Central memory CD8-positive, alpha-beta T cell (primary cell): ENCODE data around the gene GSG1L2.

ENCODE experiments used
- ATAC-seq: fragments of 150-1000 bp; cut with Tn5 transposase; replicated peaks from 2 replicates; pipeline ENCODE4 v1.10.0; 2022; ENCODE audit warnings: mild to moderate bottlenecking, moderate FRiP score, moderate number of reproducible peaks; ENCODE audit not compliant: poor library complexity, severe bottlenecking; ENCODE audit errors: extremely low read depth
- DNase-seq, 2 donors: peaks; one replicate each; pipeline ENCODE4 v3.0.0; 2021; ENCODE audit warnings: low spot score in 2 of 2
- H3K27ac Mint-ChIP-seq: one replicate; pipeline ENCODE4 v1.8.0; 2022; ENCODE audit warnings: low read depth, mild to moderate bottlenecking, moderate library complexity, mixed read lengths
- H3K27me3 Mint-ChIP-seq: one replicate; pipeline ENCODE4 v1.8.0; 2022; ENCODE audit warnings: mixed read lengths
- H3K36me3 Mint-ChIP-seq: one replicate; pipeline ENCODE4 v1.8.0; 2022; ENCODE audit warnings: mild to moderate bottlenecking, moderate library complexity, mixed read lengths; ENCODE audit not compliant: insufficient read depth
- H3K4me1 Mint-ChIP-seq: one replicate; pipeline ENCODE4 v1.8.0; 2022; ENCODE audit warnings: mixed read lengths
- H3K4me3 Mint-ChIP-seq: one replicate; pipeline ENCODE4 v1.8.0; 2022; ENCODE audit warnings: mild to moderate bottlenecking, moderate library complexity, mixed read lengths
- H3K9me3 Mint-ChIP-seq: one replicate; pipeline ENCODE4 v1.8.0; 2022; ENCODE audit warnings: mixed read lengths

Gene GSG1L2

DNA sequence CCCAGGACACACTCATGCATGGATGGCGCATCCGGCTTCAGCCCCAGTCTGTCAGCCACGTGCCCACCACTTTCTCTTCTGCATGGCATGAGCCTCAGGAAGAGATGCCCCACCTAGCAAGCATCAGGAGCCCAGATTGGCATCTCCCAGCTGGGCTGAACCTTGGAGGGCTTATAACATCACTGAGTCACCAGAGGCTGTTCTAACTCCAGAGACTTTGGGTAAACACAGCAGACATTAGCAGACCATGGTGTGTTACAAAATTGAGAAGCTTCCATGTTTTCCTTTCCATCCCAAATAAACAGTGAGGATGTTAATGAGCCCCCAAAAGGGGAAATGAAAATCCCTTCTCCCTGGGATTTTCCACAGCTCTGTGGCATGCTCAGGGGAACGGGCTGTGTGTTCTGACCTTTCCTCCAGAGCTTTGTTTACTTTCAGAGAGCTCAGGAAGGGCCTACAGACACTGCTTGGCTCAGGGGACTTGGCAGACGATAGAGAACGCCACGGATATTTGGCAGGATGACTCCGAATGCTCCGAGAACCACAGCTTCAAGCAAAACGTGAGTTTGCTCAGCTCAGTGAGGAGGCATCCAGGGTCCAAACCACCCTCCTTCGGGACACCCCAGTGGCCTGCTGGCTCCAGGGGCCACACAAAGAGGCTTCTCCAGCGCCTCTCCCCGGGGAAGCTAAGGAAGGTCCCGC is 20.3 kb upstream of the GSG1L2 start:
- ATAC-seq (no peak), DNase-seq (no peak)
- H3K4me3 Mint-ChIP-seq = no peak overlapping the region
- peaks cover 58% of the 10 kb centered on the region for H3K27me3 Mint-ChIP-seq
- H3K4me1 Mint-ChIP-seq = no peaks in the 10 kb centered on the region
- H3K9me3 Mint-ChIP-seq = no peaks in the 10 kb centered on the region
- peaks cover 3% of the 10 kb centered on the region for H3K36me3 Mint-ChIP-seq
- H3K27ac Mint-ChIP-seq = no peak overlapping the region

GRCh38 chr17:9839433-9839832 is 17.6 kb upstream of the GSG1L2 start:
- no peaks in the 10 kb centered on the region for H3K4me1 Mint-ChIP-seq
- DNase-seq (no peak), ATAC-seq (no peak)
- H3K9me3 Mint-ChIP-seq = no peaks in the 10 kb centered on the region
- H3K27ac Mint-ChIP-seq = no peak overlapping the region
- H3K36me3 Mint-ChIP-seq = peaks cover 3% of the 10 kb centered on the region
- no peak overlapping the region for H3K4me3 Mint-ChIP-seq
- peaks cover 70% of the 10 kb centered on the region for H3K27me3 Mint-ChIP-seq

- Mint-ChIP-seq H3K4me1 (no peaks in the 10 kb centered on the region), H3K36me3 (peaks cover 5% of the 10 kb centered on the region), H3K27me3 (peaks cover 57% of the 10 kb centered on the region), H3K27ac (no peak overlapping the region), H3K9me3 (no peaks in the 10 kb centered on the region), H3K4me3 (no peak overlapping the region)
- ATAC-seq (no peak), DNase-seq (no peak)
Measured at GRCh38 chr17:9837551-9838471, 15.9 kb upstream of the GSG1L2 start.

GRCh38 chr17:9833922-9834321 is 12.0 kb upstream of the GSG1L2 start:
- Mint-ChIP-seq H3K27me3 (peaks cover 52% of the 10 kb centered on the region), H3K36me3 (peaks cover 5% of the 10 kb centered on the region), H3K4me1 (no peaks in the 10 kb centered on the region), H3K4me3 (no peak overlapping the region), H3K9me3 (no peaks in the 10 kb centered on the region), H3K27ac (no peak overlapping the region)
- no peak for DNase-seq
- no peak for ATAC-seq

DNA sequence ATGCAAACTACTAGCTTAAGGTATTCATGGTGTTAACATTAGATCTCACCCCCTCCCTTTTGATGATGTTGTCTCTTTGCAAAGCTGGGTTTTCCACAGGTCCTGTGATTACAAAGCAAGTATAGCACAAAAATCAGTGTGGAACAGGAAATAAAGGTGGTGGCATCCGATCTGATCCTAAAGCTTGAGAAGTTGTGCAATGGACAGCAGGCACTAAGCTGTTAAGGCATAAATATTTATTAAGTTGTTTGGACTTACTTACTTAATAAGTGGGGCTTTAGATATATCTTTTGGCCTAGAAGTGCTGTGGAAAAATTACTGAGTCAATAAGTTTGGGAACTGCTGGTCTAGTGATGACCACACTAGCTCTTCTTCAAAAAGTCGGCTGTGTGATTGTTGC is 8.8 kb upstream of the GSG1L2 start:
- H3K4me1 Mint-ChIP-seq = no peaks in the 10 kb centered on the region
- no peak overlapping the region for H3K4me3 Mint-ChIP-seq
- H3K36me3 Mint-ChIP-seq = peaks cover 2% of the 10 kb centered on the region
- DNase-seq (no peak), ATAC-seq (no peak)
- H3K27me3 Mint-ChIP-seq = peaks cover 53% of the 10 kb centered on the region
- H3K9me3 Mint-ChIP-seq = no peaks in the 10 kb centered on the region
- H3K27ac Mint-ChIP-seq = no peak overlapping the region

- Mint-ChIP-seq H3K27me3 (peaks cover 67% of the 10 kb centered on the region), H3K36me3 (peaks cover 2% of the 10 kb centered on the region), H3K4me1 (no peaks in the 10 kb centered on the region), H3K9me3 (no peaks in the 10 kb centered on the region), H3K4me3 (no peak overlapping the region), H3K27ac (no peak overlapping the region)
- DNase-seq (no peak), ATAC-seq (no peak)
Measured at GRCh38 chr17:9829343-9829742, 7.5 kb upstream of the GSG1L2 start.

DNA sequence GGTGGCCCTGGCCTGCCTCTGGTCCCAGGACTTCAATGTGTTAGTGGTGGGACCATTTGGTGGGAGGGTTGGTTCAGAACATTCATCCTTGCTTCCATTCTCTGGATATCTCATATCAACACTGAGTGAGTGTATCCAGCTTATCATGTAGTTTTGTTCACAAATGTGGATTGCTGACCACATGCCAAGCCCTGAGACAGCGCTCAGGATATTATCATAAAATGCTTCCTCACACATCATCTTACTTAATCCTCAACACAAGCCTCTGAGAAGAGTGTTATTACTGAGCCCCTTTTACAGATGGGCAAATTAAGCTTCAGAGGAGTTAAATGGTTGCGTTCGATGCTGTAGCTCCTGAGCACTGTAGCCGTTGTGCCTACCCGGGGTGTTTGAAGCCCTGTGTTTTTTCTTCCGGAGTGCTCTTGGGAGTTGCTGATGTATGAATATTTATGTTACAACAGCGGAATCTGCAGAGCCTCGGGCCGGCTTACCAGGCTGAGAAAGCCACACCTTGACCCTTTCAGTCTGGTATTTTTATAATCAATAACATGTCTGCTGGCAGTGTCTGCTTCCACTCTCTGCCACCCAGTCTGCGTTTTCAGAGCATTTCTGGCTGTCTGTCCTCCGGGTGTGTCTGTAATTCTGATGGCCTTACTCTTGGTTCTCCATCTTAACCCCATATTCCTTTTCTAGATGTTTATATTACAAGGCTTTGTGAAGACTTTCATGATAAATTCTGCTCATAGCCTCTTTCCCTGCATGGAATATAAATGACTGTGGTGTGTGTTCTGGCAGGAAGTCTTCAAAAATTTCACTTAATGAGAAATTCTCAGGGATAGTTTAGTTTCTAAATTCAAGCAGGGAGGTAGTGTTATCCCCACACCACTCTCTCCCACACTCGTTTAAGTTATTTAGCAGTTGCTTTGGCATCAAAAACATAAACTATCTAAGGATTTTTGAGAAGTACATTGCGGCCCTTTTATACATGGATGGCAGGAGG is 6.7 kb upstream of the GSG1L2 start:
- no peak overlapping the region for H3K4me3 Mint-ChIP-seq
- DNase-seq (no peak), ATAC-seq (no peak)
- H3K27ac Mint-ChIP-seq = no peak overlapping the region
- H3K4me1 Mint-ChIP-seq = no peaks in the 10 kb centered on the region
- H3K36me3 Mint-ChIP-seq = peaks cover 2% of the 10 kb centered on the region
- no peaks in the 10 kb centered on the region for H3K9me3 Mint-ChIP-seq
- peaks cover 74% of the 10 kb centered on the region for H3K27me3 Mint-ChIP-seq

DNA sequence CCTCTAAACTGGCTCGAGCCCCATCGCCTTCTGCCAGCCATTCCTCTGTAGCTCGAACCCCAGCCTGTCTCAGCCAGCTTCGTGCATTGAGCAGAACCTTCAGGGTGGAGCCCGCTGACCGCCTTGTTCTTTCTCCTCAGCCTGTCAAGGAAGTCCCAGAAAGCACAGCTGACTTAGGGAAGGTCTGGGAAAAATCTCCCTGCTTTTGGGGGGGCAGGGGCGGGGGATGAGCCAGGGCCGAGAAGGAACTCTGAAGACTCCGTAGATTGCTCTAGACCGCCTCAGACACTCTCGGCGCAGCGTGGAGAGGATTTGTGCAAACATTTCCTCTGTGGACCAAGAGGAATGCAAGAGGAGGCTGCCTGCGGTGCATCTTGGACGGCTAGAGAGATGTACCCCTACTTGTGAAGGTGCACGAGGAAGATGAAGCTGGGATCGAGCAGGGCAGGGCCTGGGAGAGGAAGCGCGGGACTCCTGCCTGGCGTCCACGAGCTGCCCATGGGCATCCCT is 3.8 kb upstream of the GSG1L2 start, which contains the start of gene GLP2R:
TSS of gene GLP2R (plus strand) at position 284 of the 510 bp plus-strand sequence. CDS start at position 424, 140 bp downstream.
- no peak for ATAC-seq
- peaks cover 75% of the 10 kb centered on the region for H3K27me3 Mint-ChIP-seq
- H3K27ac Mint-ChIP-seq = no peak within 1 kb of the TSS
- H3K4me1 Mint-ChIP-seq = no peaks in the 10 kb centered on the region
- H3K4me3 Mint-ChIP-seq = no peak within 1 kb of the TSS
- H3K9me3 Mint-ChIP-seq = no peaks in the 10 kb centered on the region
- DNase-seq = no peak
- no peaks in the 10 kb centered on the region for H3K36me3 Mint-ChIP-seq

DNA sequence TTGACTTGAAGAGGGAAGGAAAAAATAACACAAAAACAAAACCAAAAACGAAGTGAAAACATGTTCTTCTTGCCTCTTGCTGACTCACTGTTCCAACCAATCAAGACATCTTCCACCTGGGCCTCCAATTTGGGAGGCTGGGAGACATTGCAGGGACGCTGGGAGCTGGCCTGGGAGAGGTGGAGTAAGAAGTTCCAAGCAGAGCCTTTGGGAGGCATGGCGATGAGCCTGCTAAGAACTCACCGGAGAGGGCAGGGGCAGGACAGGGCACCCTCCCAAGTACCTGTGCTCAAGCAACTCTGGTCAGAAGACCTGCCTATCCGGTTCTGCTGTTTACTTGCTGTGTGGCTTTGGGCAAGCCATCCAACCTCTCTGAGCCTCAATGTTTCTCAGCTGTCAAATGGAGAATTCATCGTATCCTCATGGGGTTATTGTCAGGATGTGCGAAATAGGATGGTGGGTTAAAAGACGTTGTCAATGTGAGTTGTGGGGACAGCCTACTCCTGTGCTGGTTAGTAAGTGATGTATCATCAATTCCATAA is 3.0 kb upstream of the GSG1L2 start:
- Mint-ChIP-seq H3K36me3 (no peaks in the 10 kb centered on the region), H3K27ac (no peak overlapping the region), H3K4me1 (no peaks in the 10 kb centered on the region), H3K4me3 (no peak overlapping the region), H3K9me3 (no peaks in the 10 kb centered on the region), H3K27me3 (peaks cover 67% of the 10 kb centered on the region)
- no peak for ATAC-seq
- DNase-seq = no peak

GRCh38 chr17:9824094-9824493 is 2.2 kb upstream of the GSG1L2 start:
- DNase-seq (no peak), ATAC-seq (no peak)
- H3K4me1 Mint-ChIP-seq = no peaks in the 10 kb centered on the region
- no peak overlapping the region for H3K4me3 Mint-ChIP-seq
- H3K27ac Mint-ChIP-seq = no peak overlapping the region
- H3K27me3 Mint-ChIP-seq = peaks cover 66% of the 10 kb centered on the region
- no peaks in the 10 kb centered on the region for H3K9me3 Mint-ChIP-seq
- no peaks in the 10 kb centered on the region for H3K36me3 Mint-ChIP-seq

DNA sequence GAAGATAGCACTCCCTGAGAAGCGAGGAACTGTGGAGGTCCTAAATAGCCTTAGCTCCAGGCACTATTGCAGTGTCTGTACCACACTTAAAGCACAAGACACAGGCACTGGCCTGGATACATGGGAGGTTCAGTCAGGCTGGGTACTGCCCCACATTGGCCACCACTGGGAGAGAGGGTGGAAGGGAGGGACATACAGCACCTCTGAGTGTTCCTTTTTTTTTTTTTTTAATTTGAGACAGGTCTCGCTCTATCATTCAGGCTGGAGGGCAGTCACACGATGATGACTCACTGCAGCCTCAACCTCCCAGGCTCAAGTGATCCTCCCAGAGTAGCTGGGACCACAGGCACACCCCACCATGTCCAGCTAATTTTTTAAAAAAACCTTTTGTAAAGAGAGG is 1.4 kb downstream of the GSG1L2 start:
- Mint-ChIP-seq H3K27ac (no peak overlapping the region), H3K27me3 (peaks cover 30% of the 10 kb centered on the region), H3K9me3 (peaks cover 4% of the 10 kb centered on the region), H3K4me1 (no peaks in the 10 kb centered on the region), H3K36me3 (peaks cover 1% of the 10 kb centered on the region), H3K4me3 (no peak overlapping the region)
- no peak for ATAC-seq
- DNase-seq = no peak

DNA sequence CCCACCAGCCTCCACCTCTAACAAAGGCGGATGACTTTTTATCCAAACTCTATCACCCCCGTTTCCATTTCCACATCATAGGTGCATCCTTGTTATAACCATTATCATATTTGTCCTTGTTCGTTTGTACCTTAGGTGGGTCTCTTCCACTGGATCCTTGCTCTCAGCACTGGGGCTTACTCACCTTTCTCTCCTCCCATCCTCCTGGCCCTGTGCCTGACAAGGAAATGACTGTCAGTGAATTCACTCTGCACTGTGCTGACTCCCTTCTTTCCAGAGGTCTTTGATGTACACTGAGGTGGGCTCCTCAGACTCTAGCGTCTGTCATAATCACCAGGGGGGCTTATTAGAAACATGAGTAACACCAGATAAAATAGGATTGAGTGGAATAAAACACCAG is 3.1 kb downstream of the GSG1L2 start:
- no peak overlapping the region for H3K27ac Mint-ChIP-seq
- ATAC-seq = no peak
- no peak overlapping the region for H3K4me3 Mint-ChIP-seq
- no peak for DNase-seq
- no peaks in the 10 kb centered on the region for H3K4me1 Mint-ChIP-seq
- H3K9me3 Mint-ChIP-seq = peaks cover 4% of the 10 kb centered on the region
- peaks cover 1% of the 10 kb centered on the region for H3K36me3 Mint-ChIP-seq
- peaks cover 14% of the 10 kb centered on the region for H3K27me3 Mint-ChIP-seq
